Measurements from ENCODE around the gene DMBT1. TPM values are rescaled to one million over a fixed set of nuclear protein-coding genes. Genes with fewer than 3 reads are reported as not detected.

Gene DMBT1
- total and polyA plus RNA-seq, 10 of the 15 experiments (the other 5 are each of a cell fraction or from before 2014, with no cell fraction given), result under 0.01 to 0.13 (median 0.03) TPM; not detected in 5

DNA sequence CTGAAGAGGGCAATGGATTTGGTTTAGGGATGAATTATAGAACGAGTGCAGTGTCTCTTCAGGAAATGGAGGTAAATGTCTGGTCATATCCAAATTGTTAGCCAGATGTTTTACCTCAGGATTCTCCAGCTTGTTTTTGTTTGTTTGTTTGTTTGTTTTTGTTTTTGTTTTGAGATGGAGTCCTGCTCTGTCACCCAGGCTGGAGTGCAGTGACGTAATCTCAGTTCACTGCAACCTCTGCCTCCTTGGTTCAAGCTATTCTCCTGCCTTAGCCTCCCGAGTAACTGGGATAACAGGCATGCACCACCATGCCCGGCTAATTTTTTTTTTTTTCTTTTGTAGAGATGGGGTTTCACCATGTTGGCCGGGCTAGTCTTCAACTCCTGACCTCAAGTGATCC, 132.2 kb downstream of the DMBT1 start (continued):
- TF ChIP-seq, protein P1, sequence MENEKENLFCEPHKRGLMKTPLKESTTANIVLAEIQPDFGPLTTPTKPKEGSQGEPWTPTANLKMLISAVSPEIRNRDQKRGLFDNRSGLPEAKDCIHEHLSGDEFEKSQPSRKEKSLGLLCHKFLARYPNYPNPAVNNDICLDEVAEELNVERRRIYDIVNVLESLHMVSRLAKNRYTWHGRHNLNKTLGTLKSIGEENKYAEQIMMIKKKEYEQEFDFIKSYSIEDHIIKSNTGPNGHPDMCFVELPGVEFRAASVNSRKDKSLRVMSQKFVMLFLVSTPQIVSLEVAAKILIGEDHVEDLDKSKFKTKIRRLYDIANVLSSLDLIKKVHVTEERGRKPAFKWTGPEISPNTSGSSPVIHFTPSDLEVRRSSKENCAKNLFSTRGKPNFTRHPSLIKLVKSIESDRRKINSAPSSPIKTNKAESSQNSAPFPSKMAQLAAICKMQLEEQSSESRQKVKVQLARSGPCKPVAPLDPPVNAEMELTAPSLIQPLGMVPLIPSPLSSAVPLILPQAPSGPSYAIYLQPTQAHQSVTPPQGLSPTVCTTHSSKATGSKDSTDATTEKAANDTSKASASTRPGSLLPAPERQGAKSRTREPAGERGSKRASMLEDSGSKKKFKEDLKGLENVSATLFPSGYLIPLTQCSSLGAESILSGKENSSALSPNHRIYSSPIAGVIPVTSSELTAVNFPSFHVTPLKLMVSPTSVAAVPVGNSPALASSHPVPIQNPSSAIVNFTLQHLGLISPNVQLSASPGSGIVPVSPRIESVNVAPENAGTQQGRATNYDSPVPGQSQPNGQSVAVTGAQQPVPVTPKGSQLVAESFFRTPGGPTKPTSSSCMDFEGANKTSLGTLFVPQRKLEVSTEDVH (IDR thresholded peaks at IDR 0.05; ENCODE audit: low read depth, partially characterized antibody), result no peak
- TF ChIP-seq NFIC (IDR thresholded peaks at IDR 0.05; ENCODE audit: low read depth, low read length) (no peak), IKZF2 (IDR thresholded peaks at IDR 0.05) (no peak), SPI1 (IDR thresholded peaks at IDR 0.05; ENCODE audit: borderline replicate concordance, insufficient read depth, low read depth, low read length) (no peak), CHD1 (IDR thresholded peaks at IDR 0.05; ENCODE audit: low read depth, low read length) (no peak), MTA2 (IDR thresholded peaks at IDR 0.05; ENCODE audit: low read depth) (no peak)
- TF ChIP-seq, protein P2, sequence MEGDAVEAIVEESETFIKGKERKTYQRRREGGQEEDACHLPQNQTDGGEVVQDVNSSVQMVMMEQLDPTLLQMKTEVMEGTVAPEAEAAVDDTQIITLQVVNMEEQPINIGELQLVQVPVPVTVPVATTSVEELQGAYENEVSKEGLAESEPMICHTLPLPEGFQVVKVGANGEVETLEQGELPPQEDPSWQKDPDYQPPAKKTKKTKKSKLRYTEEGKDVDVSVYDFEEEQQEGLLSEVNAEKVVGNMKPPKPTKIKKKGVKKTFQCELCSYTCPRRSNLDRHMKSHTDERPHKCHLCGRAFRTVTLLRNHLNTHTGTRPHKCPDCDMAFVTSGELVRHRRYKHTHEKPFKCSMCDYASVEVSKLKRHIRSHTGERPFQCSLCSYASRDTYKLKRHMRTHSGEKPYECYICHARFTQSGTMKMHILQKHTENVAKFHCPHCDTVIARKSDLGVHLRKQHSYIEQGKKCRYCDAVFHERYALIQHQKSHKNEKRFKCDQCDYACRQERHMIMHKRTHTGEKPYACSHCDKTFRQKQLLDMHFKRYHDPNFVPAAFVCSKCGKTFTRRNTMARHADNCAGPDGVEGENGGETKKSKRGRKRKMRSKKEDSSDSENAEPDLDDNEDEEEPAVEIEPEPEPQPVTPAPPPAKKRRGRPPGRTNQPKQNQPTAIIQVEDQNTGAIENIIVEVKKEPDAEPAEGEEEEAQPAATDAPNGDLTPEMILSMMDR (IDR thresholded peaks at IDR 0.05 in 2 of 3, conservative IDR thresholded peaks at IDR 0.05 in 1 of 3; ENCODE audit: control insufficient read depth in 2 of 3, extremely low read depth in 1 of 3, insufficient read depth in 1 of 3, low read depth in 3 of 3, low read length in 3 of 3), result no peak

Other genes with a start within 250 kb of the DMBT1 start
- 0.23 and 0.33 TPM in 2 replicates for gene PLEKHA1, start 186.0 kb upstream of the DMBT1 start, total RNA-seq (2014; rRNA removed)
- 0.31 and 0.37 TPM in 2 replicates for gene PLEKHA1, start 186.0 kb upstream of the DMBT1 start, total RNA-seq (2014; rRNA removed; fragmentation: Illumina TruSeq; extraction: Trizol)
- 0.43 and 0.64 TPM in 2 replicates for gene PLEKHA1, start 186.0 kb upstream of the DMBT1 start, total RNA-seq (2021)
- 6.0 and 8.9 TPM in 2 replicates for gene PLEKHA1, start 186.0 kb upstream of the DMBT1 start, polyA plus RNA-seq (2011; rRNA removed)
- 0.50 and 0.60 TPM in 2 replicates for gene PLEKHA1, start 186.0 kb upstream of the DMBT1 start, polyA plus RNA-seq (2014; fragmentation: Illumina TruSeq; extraction: Trizol)
- under 1 TPM; 0.15 to 0.19 TPM for gene PLEKHA1, start 186.0 kb upstream of the DMBT1 start, polyA plus RNA-seq (2014; fragmentation: Nextera tagmentation; extraction: Ambion mirVana)
- gene PLEKHA1, start 186.0 kb upstream of the DMBT1 start, polyA plus RNA-seq (2014; rRNA removed), result 0.25 and 0.33 TPM in 2 replicates
- gene PLEKHA1, start 186.0 kb upstream of the DMBT1 start, polyA plus RNA-seq (2016; fragmentation: Nextera tagmentation; extraction: Ambion mirVana), result under 1 TPM; 0.25 to 0.35 TPM
- not detected in 2 replicates for gene ARMS2, start 106.1 kb upstream of the DMBT1 start, total RNA-seq (2014; rRNA removed)
- not detected in 2 replicates for gene ARMS2, start 106.1 kb upstream of the DMBT1 start, total RNA-seq (2014; rRNA removed; fragmentation: Illumina TruSeq; extraction: Trizol)
- gene ARMS2, start 106.1 kb upstream of the DMBT1 start, total RNA-seq (2021), result not detected in 2 replicates
- not detected in 2 replicates for gene ARMS2, start 106.1 kb upstream of the DMBT1 start, polyA plus RNA-seq (2011; rRNA removed)
- not detected in 2 replicates for gene ARMS2, start 106.1 kb upstream of the DMBT1 start, polyA plus RNA-seq (2014; fragmentation: Illumina TruSeq; extraction: Trizol)
- gene ARMS2, start 106.1 kb upstream of the DMBT1 start, polyA plus RNA-seq (2014; fragmentation: Nextera tagmentation; extraction: Ambion mirVana), result not detected
- gene ARMS2, start 106.1 kb upstream of the DMBT1 start, polyA plus RNA-seq (2014; rRNA removed), result not detected in 2 replicates
- not detected for gene ARMS2, start 106.1 kb upstream of the DMBT1 start, polyA plus RNA-seq (2016; fragmentation: Nextera tagmentation; extraction: Ambion mirVana)
- gene HTRA1, start 99.2 kb upstream of the DMBT1 start, total RNA-seq (2014; rRNA removed), result not detected in 2 replicates
- gene HTRA1, start 99.2 kb upstream of the DMBT1 start, total RNA-seq (2014; rRNA removed; fragmentation: Illumina TruSeq; extraction: Trizol), result not detected in 2 replicates
- 0.11 TPM in 1 of 2 replicates, not detected in the other for gene HTRA1, start 99.2 kb upstream of the DMBT1 start, total RNA-seq (2021)
- gene HTRA1, start 99.2 kb upstream of the DMBT1 start, polyA plus RNA-seq (2011; rRNA removed), result not detected in 2 replicates
- gene HTRA1, start 99.2 kb upstream of the DMBT1 start, polyA plus RNA-seq (2014; fragmentation: Illumina TruSeq; extraction: Trizol), result not detected in 2 replicates
- not detected for gene HTRA1, start 99.2 kb upstream of the DMBT1 start, polyA plus RNA-seq (2014; fragmentation: Nextera tagmentation; extraction: Ambion mirVana)
- gene HTRA1, start 99.2 kb upstream of the DMBT1 start, polyA plus RNA-seq (2014; rRNA removed), result not detected in 2 replicates
- under 1 TPM in 1 of 2 experiments, not detected in 1; 0.13 TPM for gene HTRA1, start 99.2 kb upstream of the DMBT1 start, polyA plus RNA-seq (2016; fragmentation: Nextera tagmentation; extraction: Ambion mirVana)
- gene C10orf120, start 139.1 kb downstream of the DMBT1 start, total RNA-seq (2014; rRNA removed), result not detected in 2 replicates
- not detected in 2 replicates for gene C10orf120, start 139.1 kb downstream of the DMBT1 start, total RNA-seq (2014; rRNA removed; fragmentation: Illumina TruSeq; extraction: Trizol)
- gene C10orf120, start 139.1 kb downstream of the DMBT1 start, total RNA-seq (2021), result not detected in 2 replicates
- not detected in 2 replicates for gene C10orf120, start 139.1 kb downstream of the DMBT1 start, polyA plus RNA-seq (2011; rRNA removed)
- not detected in 2 replicates for gene C10orf120, start 139.1 kb downstream of the DMBT1 start, polyA plus RNA-seq (2014; fragmentation: Illumina TruSeq; extraction: Trizol)
- gene C10orf120, start 139.1 kb downstream of the DMBT1 start, polyA plus RNA-seq (2014; fragmentation: Nextera tagmentation; extraction: Ambion mirVana), result not detected
- gene C10orf120, start 139.1 kb downstream of the DMBT1 start, polyA plus RNA-seq (2014; rRNA removed), result not detected in 2 replicates
- gene C10orf120, start 139.1 kb downstream of the DMBT1 start, polyA plus RNA-seq (2016; fragmentation: Nextera tagmentation; extraction: Ambion mirVana), result not detected

All from GM12878 (cell line).